Sigmoid colon (tissue), 4 donors: ENCODE measurements around the gene MRTFB.

ENCODE experiments used
- EP300 ChIP-seq, 4 donors: sonication (generic); formaldehyde crosslinking; IDR thresholded peaks; one replicate each; pipeline ENCODE4 v1.6.1; 2017; ENCODE audit warnings: antibody characterized with exemption in 4 of 4
- POLR2A ChIP-seq, 2 donors: fragments of 450-650 bp; IDR thresholded peaks; one replicate each; pipeline ENCODE4 v1.6.1; 2016; ENCODE audit warnings: antibody characterized with exemption in 2 of 2, mild to moderate bottlenecking in 2 of 2, moderate library complexity in 2 of 2
- POLR2AphosphoS5 ChIP-seq, 4 donors: sonication (generic); formaldehyde crosslinking; IDR thresholded peaks; one replicate each; pipeline ENCODE4 v1.6.1; 2017; ENCODE audit warnings: antibody characterized with exemption in 4 of 4
- TF ChIP-seq, protein P1 (sequence below), 4 experiments: fragments of 450-650 bp in 3 of 4; fragments of 200-600 bp in 1 of 4; IDR thresholded peaks; one replicate each; pipeline ENCODE4 v1.5.1; 2016 to 2019; ENCODE audit warnings: antibody characterized with exemption in 4 of 4, mild to moderate bottlenecking in 3 of 4, moderate library complexity in 2 of 4

GRCh38 chr16:14111713-14112538, 40.8 kb downstream of the MRTFB start:
- TF ChIP-seq, protein P1, sequence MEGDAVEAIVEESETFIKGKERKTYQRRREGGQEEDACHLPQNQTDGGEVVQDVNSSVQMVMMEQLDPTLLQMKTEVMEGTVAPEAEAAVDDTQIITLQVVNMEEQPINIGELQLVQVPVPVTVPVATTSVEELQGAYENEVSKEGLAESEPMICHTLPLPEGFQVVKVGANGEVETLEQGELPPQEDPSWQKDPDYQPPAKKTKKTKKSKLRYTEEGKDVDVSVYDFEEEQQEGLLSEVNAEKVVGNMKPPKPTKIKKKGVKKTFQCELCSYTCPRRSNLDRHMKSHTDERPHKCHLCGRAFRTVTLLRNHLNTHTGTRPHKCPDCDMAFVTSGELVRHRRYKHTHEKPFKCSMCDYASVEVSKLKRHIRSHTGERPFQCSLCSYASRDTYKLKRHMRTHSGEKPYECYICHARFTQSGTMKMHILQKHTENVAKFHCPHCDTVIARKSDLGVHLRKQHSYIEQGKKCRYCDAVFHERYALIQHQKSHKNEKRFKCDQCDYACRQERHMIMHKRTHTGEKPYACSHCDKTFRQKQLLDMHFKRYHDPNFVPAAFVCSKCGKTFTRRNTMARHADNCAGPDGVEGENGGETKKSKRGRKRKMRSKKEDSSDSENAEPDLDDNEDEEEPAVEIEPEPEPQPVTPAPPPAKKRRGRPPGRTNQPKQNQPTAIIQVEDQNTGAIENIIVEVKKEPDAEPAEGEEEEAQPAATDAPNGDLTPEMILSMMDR (IDR thresholded peaks at IDR 0.05): no peak
- TF ChIP-seq POLR2A (IDR thresholded peaks at IDR 0.05) (no peak), EP300 (IDR thresholded peaks at IDR 0.05) (no peak), POLR2AphosphoS5 (IDR thresholded peaks at IDR 0.05) (no peak)
